ENCODE measurements around the gene CDKL5.

GRCh38 chrX:18692541-18692940 lies 267.1 kb downstream of the CDKL5 start:
- TF ChIP-seq, protein P1, sequence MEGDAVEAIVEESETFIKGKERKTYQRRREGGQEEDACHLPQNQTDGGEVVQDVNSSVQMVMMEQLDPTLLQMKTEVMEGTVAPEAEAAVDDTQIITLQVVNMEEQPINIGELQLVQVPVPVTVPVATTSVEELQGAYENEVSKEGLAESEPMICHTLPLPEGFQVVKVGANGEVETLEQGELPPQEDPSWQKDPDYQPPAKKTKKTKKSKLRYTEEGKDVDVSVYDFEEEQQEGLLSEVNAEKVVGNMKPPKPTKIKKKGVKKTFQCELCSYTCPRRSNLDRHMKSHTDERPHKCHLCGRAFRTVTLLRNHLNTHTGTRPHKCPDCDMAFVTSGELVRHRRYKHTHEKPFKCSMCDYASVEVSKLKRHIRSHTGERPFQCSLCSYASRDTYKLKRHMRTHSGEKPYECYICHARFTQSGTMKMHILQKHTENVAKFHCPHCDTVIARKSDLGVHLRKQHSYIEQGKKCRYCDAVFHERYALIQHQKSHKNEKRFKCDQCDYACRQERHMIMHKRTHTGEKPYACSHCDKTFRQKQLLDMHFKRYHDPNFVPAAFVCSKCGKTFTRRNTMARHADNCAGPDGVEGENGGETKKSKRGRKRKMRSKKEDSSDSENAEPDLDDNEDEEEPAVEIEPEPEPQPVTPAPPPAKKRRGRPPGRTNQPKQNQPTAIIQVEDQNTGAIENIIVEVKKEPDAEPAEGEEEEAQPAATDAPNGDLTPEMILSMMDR (IDR thresholded peaks at IDR 0.05; ENCODE audit: low read depth, low read length) = no peak
- no peak for TF ChIP-seq EZH2phosphoT487 (IDR thresholded peaks at IDR 0.05; ENCODE audit: low read depth)

Measured in OCI-LY3 (cell line).